Spleen (tissue), 7 donors: ENCODE data around the gene WDFY1.

ENCODE experiments used
- POLR2A ChIP-seq, 3 donors: fragments of 450-650 bp; IDR thresholded peaks; one replicate each; pipeline ENCODE4 v1.5.1; 2017; ENCODE audit warnings: antibody characterized with exemption in 3 of 3, mild to moderate bottlenecking in 1 of 3
- POLR2AphosphoS5 ChIP-seq, 3 donors: sonication (generic); formaldehyde crosslinking; IDR thresholded peaks; one replicate each; pipeline ENCODE4 v1.5.1; 2017; ENCODE audit warnings: antibody characterized with exemption in 3 of 3
- TF ChIP-seq, protein P1 (sequence below), 11 experiments: fragments of 200-600 bp in 7 of 11; fragments of 450-650 bp in 4 of 11; sonication (generic) in 4 of 11; IDR thresholded peaks in 8 of 11; conservative IDR thresholded peaks in 3 of 11; 1 replicate in 7 of 11; 2 replicates in 4 of 11; pipeline versions ENCODE4 v1.4.0 to v1.8.0; 2016 to 2021; ENCODE audit warnings: antibody characterized with exemption in 11 of 11, inconsistent platforms in 4 of 11, mild to moderate bottlenecking in 1 of 11
- donor health status: DM: no; HTN: no; CAD: no; lungs with moderate emphysema.
- donor health status: DM: no; HTN: no; CAD: no.
- donor health status: DM: no; HTN: no; CAD: no.

GRCh38 chr2:223826995-223827394, 118.1 kb downstream of the WDFY1 start:
- TF ChIP-seq, protein P1, sequence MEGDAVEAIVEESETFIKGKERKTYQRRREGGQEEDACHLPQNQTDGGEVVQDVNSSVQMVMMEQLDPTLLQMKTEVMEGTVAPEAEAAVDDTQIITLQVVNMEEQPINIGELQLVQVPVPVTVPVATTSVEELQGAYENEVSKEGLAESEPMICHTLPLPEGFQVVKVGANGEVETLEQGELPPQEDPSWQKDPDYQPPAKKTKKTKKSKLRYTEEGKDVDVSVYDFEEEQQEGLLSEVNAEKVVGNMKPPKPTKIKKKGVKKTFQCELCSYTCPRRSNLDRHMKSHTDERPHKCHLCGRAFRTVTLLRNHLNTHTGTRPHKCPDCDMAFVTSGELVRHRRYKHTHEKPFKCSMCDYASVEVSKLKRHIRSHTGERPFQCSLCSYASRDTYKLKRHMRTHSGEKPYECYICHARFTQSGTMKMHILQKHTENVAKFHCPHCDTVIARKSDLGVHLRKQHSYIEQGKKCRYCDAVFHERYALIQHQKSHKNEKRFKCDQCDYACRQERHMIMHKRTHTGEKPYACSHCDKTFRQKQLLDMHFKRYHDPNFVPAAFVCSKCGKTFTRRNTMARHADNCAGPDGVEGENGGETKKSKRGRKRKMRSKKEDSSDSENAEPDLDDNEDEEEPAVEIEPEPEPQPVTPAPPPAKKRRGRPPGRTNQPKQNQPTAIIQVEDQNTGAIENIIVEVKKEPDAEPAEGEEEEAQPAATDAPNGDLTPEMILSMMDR (IDR thresholded peaks at IDR 0.05 in 8 of 11, conservative IDR thresholded peaks at IDR 0.05 in 3 of 11), result no peak
- TF ChIP-seq POLR2AphosphoS5 (IDR thresholded peaks at IDR 0.05) (no peak), POLR2A (IDR thresholded peaks at IDR 0.05) (no peak)
